Measurements from ENCODE around the gene DCTPP1. TPM values are rescaled to one million over a fixed set of nuclear protein-coding genes. Genes with fewer than 3 reads are reported as not detected.

DCTPP1 gene
- total RNA-seq, 1 experiment from 2014 or later: 125 TPM

DNA sequence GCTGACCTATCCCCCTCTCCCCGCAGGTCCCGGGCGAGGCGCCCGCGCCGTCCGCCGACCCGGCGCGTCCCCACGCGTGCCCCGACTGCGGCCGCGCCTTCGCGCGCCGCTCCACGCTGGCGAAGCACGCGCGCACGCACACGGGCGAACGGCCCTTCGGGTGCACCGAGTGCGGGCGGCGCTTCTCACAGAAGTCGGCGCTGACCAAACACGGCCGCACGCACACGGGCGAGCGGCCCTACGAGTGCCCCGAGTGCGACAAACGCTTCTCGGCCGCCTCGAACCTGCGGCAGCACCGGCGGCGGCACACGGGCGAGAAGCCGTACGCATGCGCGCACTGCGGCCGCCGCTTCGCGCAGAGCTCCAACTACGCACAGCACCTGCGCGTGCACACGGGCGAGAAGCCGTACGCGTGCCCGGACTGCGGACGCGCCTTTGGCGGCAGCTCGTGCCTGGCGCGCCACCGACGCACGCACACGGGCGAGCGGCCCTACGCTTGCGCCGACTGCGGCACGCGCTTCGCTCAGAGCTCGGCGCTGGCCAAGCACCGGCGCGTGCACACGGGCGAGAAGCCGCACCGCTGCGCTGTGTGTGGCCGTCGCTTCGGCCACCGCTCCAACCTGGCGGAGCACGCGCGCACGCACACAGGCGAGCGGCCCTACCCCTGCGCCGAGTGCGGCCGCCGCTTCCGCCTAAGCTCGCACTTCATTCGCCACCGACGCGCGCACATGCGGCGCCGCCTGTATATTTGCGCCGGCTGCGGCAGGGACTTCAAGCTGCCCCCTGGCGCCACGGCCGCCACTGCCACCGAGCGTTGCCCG is 12.1 kb downstream of the DCTPP1 start:
- Histone ChIP-seq H4K20me1 (ENCODE audit: insufficient read depth) (peaks cover 3% of the 10 kb centered on the region; the same call in 1 of the 2 replicates), H3K27ac (ENCODE audit: low read depth, low read length) (peak overlapping the region; percentile 83), H3K9ac (ENCODE audit: low read length) (peak overlapping the region; percentile 65)
- TF ChIP-seq SIN3A (IDR thresholded peaks at IDR 0.05; ENCODE audit: low read depth) (0 out of 2 replicates have a peak, but pooled peaks have one; percentile 35), ATF3 (IDR thresholded peaks at IDR 0.05) (no peak), EGR1 (IDR thresholded peaks at IDR 0.05; ENCODE audit: low read depth) (no peak), FOSL1 (IDR thresholded peaks at IDR 0.05; ENCODE audit: low read depth) (no peak), RAD21 (IDR thresholded peaks at IDR 0.05; ENCODE audit: low read depth) (no peak), POLR2A (IDR thresholded peaks at IDR 0.05; ENCODE audit: borderline replicate concordance, extremely low read depth, insufficient read depth, insufficient read length) (peak; percentile 13), TCF7L2 (IDR thresholded peaks at IDR 0.05; ENCODE audit: borderline replicate concordance, extremely low read depth, insufficient read depth, insufficient read length) (peak; percentile 63), CEBPB (IDR thresholded peaks at IDR 0.05; ENCODE audit: low read depth) (no peak), SRF (IDR thresholded peaks at IDR 0.05; ENCODE audit: low read depth) (no peak), JUND (IDR thresholded peaks at IDR 0.05) (no peak), EZH2phosphoT487 (IDR thresholded peaks at IDR 0.05; ENCODE audit: borderline replicate concordance) (no peak), EZH2 (IDR thresholded peaks at IDR 0.05) (no peak), MAX (IDR thresholded peaks at IDR 0.05) (peak; percentile 97), ZBTB33 (IDR thresholded peaks at IDR 0.05; ENCODE audit: extremely low read depth, insufficient replicate concordance, low read length) (no peak), ZNF274 (IDR thresholded peaks at IDR 0.05; ENCODE audit: low read depth, low read length) (no peak)
- TF ChIP-seq, protein P1, sequence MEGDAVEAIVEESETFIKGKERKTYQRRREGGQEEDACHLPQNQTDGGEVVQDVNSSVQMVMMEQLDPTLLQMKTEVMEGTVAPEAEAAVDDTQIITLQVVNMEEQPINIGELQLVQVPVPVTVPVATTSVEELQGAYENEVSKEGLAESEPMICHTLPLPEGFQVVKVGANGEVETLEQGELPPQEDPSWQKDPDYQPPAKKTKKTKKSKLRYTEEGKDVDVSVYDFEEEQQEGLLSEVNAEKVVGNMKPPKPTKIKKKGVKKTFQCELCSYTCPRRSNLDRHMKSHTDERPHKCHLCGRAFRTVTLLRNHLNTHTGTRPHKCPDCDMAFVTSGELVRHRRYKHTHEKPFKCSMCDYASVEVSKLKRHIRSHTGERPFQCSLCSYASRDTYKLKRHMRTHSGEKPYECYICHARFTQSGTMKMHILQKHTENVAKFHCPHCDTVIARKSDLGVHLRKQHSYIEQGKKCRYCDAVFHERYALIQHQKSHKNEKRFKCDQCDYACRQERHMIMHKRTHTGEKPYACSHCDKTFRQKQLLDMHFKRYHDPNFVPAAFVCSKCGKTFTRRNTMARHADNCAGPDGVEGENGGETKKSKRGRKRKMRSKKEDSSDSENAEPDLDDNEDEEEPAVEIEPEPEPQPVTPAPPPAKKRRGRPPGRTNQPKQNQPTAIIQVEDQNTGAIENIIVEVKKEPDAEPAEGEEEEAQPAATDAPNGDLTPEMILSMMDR (IDR thresholded peaks at IDR 0.05 in 2 of 3, conservative IDR thresholded peaks at IDR 0.05 in 1 of 3; ENCODE audit: borderline replicate concordance in 1 of 3, insufficient read depth in 1 of 3, low read depth in 2 of 3, low read length in 2 of 3): peak in 1 of 3 experiments; percentile 35; a peak in 1 of 6 replicates
- TF ChIP-seq, protein P2, sequence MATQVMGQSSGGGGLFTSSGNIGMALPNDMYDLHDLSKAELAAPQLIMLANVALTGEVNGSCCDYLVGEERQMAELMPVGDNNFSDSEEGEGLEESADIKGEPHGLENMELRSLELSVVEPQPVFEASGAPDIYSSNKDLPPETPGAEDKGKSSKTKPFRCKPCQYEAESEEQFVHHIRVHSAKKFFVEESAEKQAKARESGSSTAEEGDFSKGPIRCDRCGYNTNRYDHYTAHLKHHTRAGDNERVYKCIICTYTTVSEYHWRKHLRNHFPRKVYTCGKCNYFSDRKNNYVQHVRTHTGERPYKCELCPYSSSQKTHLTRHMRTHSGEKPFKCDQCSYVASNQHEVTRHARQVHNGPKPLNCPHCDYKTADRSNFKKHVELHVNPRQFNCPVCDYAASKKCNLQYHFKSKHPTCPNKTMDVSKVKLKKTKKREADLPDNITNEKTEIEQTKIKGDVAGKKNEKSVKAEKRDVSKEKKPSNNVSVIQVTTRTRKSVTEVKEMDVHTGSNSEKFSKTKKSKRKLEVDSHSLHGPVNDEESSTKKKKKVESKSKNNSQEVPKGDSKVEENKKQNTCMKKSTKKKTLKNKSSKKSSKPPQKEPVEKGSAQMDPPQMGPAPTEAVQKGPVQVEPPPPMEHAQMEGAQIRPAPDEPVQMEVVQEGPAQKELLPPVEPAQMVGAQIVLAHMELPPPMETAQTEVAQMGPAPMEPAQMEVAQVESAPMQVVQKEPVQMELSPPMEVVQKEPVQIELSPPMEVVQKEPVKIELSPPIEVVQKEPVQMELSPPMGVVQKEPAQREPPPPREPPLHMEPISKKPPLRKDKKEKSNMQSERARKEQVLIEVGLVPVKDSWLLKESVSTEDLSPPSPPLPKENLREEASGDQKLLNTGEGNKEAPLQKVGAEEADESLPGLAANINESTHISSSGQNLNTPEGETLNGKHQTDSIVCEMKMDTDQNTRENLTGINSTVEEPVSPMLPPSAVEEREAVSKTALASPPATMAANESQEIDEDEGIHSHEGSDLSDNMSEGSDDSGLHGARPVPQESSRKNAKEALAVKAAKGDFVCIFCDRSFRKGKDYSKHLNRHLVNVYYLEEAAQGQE (IDR thresholded peaks at IDR 0.05; ENCODE audit: low read depth): no peak

More for the DNA sequence above, 12.1 kb downstream of the DCTPP1 start:
- peaks cover 20% of the 10 kb centered on the region for H3K79me2 ChIP-seq (ENCODE audit: insufficient read depth, low read length)
- no peaks in the 10 kb centered on the region for H3K27me3 ChIP-seq (ENCODE audit: insufficient read depth, low read length)
- BruUV-seq (replicated peaks): no TSS peak
- no peak overlapping the region for H2AFZ ChIP-seq (ENCODE audit: low read depth, low read length, poor library complexity, severe bottlenecking)
- no peaks in the 10 kb centered on the region for H3K9me3 ChIP-seq (ENCODE audit: control insufficient read depth in 1 of 2, insufficient read depth in 1 of 2, low read depth in 1 of 2, low read length in 2 of 2)
- DNase-seq (ENCODE audit: low read depth, low spot score): peak; percentile 91
- H3K36me3 ChIP-seq (ENCODE audit: control insufficient read depth in 1 of 2, insufficient read depth in 2 of 2, low read length in 2 of 2): peaks cover 10 to 30% of the 10 kb centered on the region in 2 experiments; a peak in 2 of 4 replicates
- CTCF ChIA-PET: interaction anchor here (0.7 to 4.9 kb wide), 13 partner anchors 9 to 325 kb away, joined by 3 to 52 read pairs (median 4); partner anchors contain the start of genes DCTPP1, TBC1D10B, ZNF48 and ZNF771
- H3K4me1 ChIP-seq (ENCODE audit: control insufficient read depth in 1 of 2, insufficient read depth in 2 of 2, low read length in 2 of 2): peaks cover 6 to 39% of the 10 kb centered on the region in 2 experiments; a peak in 3 of 4 replicates
- RAD21 ChIA-PET (ENCODE audit: low non-redundant PET in 1 of 2, low total read pairs in 2 of 2, uncharacterized antibody in 2 of 2, unreplicated experiment in 2 of 2): interaction anchor here (0.6 to 1.4 kb wide), 6 partner anchors 9 to 40 kb away, joined by 3 to 13 read pairs (median 4); partner anchors contain the start of genes DCTPP1 (in 2 of the 2) and ZNF771 (in 1 of the 2)
- H3K4me3 ChIP-seq (replicated peaks in 1 of 2; ENCODE audit: low read depth in 1 of 2, low read length in 2 of 2): peak overlapping the region; percentile 26 to 44
- ATAC-seq: peak; percentile 91
- H3K4me2 ChIP-seq (ENCODE audit: low read length): peak overlapping the region; percentile 79
- POLR2A ChIA-PET: interaction anchor here (0.9 to 2.0 kb wide), 7 partner anchors 8 to 216 kb away, joined by 3 to 15 read pairs (median 5); partner anchors contain the start of genes DCTPP1, ZNF48, ZNF764 and ZNF771
- no peaks in the 10 kb centered on the region for H3K9me2 ChIP-seq (ENCODE audit: insufficient read depth)
- intact Hi-C loops (cut with micrococcal nuclease): no loop called here
